Left ventricle myocardium superior (tissue), 1 donor: ENCODE results near the gene ZNF511. TPM values are rescaled to one million over a fixed set of nuclear protein-coding genes. Genes with fewer than 3 reads are reported as not detected.

Experiments used
- ATAC-seq: fragments of 200-7000 bp; cut with Tn5 transposase; one replicate; pipeline ENCODE4 v1.9.1; 2020; ENCODE audit warnings: mild to moderate bottlenecking, moderate library complexity
- DNase-seq: peaks from one replicate; pipeline ENCODE4 v3.0.0-alpha.2; 2020
- intact Hi-C: fragments of 100-400 bp; cut with micrococcal nuclease; formaldehyde crosslinking; loops from one replicate; pipeline ENCODE4 v1.11.0; 2022
- total RNA-seq: library from RNA; stranded (reverse); fragmentation: NEBNext Ultra II Directional; extraction: Animal tissue kit (Norgen Biotek cat#: 25700); gene quantifications from one replicate; pipeline ENCODE4 v1.2.1, GENCODE V29; 2021
- donor health status: DM: no; HTN: yes; CAD: no; lungs with severe emphysema.

ZNF511 gene
- total RNA-seq, 1 donor from 2014 or later = 45.1 TPM

DNA sequence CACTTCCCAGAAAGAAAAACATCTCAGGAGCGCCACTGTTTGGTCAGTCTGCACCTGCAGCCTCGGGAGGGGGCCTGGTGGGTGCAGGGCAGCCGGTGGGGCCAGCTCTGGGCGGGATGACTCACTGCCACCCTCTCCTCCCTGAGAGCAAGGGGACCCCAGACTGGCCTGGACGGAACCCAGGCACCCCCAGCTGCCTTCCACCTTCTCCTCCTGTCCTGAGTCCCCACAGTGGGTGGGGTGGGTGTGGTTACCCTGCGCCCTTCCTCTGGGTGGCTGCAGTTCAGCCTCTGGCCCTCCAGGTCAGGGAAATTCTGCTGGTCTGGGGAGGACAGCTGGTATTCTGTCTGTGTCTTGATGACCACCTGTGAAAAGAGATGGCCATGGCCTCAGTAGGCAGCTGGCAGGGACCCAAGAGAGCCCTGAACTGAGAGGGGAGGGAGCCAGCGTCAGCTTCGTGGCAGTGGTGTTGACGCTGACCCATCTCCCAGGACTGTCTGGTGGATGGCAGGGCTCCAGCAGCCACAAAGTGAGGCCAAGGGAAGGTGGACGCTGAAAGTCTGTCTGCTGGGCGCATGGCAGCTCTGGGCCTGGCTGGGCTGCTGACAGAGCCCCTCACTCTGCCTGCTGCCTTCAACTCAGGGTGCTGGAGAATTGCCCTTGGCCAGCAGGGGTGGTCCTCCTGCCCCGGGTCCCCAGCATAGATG, 19.1 kb downstream of the ZNF511 start:
- ATAC-seq (no peak), DNase-seq (no peak)
- intact Hi-C loops = no loop called here

DNA sequence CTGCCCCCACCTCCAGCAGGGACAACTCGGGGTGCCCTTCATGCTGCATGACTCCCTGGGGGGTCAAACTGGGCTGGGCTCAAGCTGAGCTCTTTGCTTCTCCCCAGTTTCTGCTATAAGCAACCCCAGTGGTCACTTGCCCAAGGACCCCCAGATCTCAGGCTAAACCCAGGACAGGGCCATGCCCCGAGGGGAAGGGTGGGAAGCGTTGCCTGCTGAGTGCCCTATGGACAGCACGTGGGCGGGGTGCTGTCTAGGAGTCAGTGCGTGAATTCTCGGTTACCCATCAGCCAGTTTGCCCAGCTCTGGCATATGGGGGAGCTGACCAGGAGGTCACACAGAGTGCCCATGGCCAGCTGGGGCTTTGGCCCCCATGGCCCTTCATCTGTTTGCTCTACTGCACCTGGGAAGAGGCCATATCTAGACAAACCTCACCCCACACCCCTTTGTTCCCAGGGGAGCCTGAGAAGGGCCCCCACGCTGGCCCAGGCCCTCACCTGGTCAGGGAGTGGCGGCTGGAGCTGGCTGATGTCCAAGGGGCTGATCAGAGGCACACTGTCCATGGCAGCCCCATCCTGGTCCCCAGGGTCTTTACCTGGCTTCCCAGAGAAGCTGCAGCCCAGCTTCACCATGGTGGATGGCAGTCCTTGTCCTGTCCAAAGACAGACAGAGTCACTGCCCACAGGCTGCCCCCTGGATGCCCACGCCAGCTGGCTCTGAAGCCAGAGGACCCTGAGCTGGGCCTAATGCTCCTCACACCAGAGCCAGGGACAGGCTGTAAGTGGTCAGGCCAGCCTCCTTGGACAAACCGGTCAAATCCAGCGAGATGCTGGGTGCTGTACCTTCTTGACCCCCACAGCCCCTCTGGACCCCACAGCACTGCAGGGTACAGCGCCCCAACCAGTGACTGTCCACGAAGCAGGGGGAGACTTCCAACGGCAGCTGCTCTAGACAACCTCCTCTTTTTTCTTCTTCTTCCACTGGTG, 19.9 kb downstream of the ZNF511 start:
- ATAC-seq (no peak), DNase-seq (no peak)
- intact Hi-C loops = no loop called here

DNA sequence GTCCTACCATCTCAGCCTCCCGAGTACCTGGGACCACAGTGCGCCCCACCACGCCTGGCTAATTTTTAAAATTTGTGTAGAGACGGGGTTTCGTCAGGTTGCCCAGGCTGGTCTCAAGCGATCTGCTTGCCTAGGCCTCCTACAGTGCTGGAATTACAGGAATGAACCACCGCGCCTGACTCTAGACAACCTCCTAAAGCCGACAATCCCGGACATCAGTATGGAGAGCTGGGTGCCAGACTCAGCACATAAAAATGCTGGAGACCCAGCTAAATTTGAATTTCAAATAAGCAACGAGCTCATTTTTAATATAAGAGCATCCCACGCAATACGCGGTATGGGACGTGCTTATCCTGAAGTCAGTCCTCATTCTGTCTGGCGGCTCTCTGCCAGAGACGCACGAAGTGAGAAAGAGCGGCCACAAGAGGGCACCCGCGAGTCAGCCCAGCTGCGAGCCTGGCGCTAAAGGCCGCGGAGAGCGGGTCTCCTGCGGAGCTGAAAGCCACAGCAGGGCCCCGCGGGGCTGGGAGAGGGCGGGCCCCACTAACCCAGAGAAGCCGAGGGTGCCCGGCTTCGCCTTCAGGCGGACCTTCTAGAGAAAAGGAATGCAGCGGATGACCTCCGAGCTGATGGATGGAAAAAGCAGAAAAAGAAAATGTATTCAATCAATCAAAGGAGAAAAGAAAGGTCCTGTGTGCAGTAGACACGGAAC, 20.9 kb downstream of the ZNF511 start:
- intact Hi-C loops = no loop called here
- ATAC-seq = peak; percentile 90

DNA sequence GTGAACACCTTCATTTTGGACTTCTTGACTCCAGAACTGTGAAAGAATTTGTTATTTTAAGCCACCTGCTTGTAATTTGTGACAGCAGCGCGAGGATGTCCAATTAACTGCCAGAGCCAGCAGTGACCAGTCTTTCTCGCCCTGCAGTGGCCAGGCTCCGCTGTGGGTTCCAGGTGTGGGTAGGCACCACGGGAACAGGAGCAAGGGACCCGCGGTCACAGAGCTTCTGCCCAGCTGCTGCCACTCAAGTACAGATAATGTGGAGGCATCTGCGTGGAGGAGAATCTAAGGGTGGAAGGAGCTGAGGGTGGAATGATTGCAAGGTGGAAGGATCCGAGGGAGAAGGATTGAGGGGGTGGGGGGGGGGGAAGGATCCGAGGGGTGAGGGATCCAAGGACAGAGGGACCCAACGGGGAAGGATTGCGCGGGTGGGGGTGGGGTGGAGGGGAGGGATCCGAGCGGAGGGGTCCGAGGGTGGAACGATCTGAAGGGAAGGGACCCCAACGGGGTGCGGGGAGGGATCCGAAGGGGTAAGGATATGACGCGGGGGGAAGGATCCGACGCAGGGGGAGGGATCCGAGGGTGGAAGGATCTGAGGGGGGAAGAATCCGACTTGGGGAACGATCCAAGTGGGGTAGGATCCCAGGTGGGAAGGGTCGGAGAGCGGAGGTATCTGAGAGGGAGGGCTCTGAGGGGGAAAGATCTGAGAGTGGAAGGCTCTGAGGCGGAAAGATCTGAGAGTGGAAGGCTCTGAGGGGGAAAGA, 24.4 kb downstream of the ZNF511 start:
- ATAC-seq = no peak
- intact Hi-C loops = no loop called here
- DNase-seq = no peak

More for the DNA sequence above, 20.9 kb downstream of the ZNF511 start:
- peak; percentile 93 for DNase-seq

DNA sequence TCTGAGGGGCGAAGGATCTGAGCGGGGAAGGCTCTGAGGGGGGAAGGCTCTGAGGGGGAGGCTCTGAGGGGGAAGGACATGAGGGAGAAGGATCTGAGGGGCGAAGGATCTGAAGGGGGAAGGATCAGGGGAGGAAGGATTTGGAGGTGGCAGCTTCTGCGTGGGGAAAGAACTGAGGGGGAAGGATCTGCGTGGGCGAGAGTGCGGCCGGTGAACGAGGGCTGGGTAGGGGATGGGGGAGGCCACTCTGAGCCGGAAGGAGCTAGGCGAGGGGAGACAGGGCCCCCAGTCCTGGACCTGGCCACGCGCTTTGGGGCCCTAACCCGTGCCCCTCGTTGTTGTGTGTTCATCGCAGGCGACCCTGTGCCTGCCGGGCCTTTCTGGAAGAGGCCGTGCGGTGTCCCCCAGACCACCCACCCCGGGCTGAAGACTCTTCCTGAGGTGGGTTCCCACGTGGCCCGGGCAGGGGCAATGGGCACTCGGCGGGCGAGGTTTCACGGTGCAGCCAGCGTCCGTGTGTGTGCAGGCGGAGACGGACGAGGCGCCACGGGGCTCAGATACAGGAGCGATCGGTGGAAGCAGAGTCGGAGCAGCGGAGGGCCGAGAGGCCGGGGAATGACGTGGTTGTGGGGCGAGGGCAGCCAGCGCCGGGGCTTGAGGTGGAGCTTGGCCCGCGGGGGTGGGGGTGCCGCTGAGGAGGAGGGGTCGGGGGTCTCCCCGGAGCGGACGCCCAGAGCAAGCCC, 26.0 kb downstream of the ZNF511 start:
- peak; percentile 19 for ATAC-seq

DNA sequence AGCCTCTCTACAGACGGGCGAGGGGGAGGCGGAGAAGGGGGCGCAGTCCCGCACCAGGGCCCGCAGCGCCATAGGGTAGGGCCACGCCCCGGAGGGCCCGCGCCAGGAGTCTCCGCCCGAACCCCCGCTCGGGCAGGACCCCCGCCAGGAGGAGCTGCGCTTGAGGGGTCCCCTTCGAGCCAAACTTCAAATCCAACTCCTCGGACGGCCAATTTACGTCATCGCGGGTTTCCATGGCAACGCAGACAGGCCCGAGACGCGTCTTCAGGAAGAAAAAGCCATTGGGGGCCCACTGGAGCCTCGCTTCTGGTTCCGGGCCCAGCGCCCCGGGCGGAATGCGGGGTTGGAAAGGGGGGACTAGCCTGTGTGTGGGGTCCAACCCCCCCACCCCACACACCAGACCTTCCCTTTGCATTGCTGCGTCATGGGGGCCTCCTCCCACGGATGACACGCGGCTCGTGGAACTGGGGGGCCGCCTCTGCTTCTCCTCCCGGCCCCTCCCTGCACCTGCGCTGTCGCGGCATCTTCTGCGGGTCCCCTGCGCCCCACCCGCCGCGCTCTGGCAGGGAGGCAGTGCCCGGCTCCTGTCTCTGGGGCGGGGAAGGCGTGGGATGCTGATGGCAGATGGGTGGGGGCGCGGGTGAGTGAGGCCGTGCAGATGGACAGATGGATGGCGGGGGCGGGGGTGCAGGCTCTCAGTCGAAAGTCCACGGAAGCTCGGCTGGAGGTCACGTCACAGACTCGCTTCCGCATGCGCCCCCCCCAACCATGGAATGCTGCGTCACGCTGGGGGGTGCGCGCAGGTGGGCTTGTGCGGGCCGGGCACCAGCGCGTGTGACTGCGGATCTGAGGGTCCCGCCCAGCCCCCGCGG, 26.8 kb downstream of the ZNF511 start:
- DNase-seq = peak; percentile 69
- intact Hi-C loops = no loop called here

More for the DNA sequence above, 26.0 kb downstream of the ZNF511 start:
- intact Hi-C loops = no loop called here
- no peak for DNase-seq

DNA sequence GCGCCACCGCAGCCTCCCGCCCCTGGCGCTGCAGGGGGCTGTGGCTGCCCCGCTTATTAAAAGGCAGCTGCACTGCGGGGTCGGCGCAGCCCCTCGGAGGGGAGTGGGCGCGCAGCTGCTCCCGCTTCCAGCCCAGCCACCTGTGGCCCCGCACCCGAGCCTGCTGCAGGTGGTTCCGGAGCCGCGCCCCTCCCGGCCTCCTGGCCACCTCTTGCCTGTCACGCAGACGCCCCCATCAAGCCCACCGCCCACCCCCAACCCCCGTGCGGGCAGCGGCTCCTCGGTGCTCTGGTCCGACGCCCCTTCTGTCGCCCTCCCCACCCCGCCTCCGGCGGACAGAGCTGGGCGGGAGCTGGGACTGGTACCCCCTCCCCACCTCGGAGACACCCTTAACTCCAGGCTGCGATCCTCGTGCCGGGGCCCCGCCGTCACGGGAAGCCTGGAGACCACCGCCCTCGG, 27.4 kb downstream of the ZNF511 start:
- intact Hi-C loops = no loop called here
- DNase-seq (no peak), ATAC-seq (no peak)

More for the DNA sequence above, 26.8 kb downstream of the ZNF511 start:
- peak; percentile 27 for ATAC-seq

DNA sequence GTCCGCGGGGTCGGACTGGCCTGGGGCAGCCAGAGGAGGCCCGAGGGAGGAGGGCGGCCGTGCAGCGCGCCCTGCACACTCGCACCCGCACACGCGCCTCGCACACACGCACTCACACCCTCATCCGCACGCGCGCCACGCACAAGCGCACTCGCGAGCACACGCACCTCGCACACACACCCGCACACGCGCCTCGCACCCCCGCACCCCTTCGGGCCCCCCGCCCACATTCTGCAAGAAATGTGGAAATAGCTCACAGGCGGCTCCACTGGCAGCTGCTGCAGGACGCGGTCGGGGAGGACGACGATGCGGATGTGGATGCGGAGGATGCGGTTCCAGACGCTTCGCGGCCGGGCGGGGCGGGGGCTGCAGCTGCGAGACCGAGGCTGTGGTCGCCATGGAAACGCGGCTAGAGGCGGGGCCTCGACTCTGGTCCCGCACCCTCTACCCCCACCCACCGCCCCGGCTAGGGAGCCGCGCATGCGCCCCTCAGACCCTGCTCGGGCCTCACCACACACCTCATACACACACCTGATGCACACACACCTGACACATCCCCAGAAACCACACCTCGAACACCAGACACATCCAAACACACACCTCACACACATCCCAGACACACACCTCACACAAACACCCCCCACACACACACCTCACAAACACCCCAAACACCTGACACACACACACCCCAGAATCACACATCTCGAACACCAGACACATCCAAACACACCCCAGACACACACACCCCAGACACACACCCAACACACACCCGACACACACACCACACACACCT, 28.1 kb downstream of the ZNF511 start, which contains the start of gene CALY:
CALY (minus strand) TSS at position 320 of the 793 bp plus-strand sequence. CDS start 7,907 bp downstream, outside the sequence.
- peak; percentile 11 for ATAC-seq
- intact Hi-C loops = no loop called here
- no peak for DNase-seq

DNA sequence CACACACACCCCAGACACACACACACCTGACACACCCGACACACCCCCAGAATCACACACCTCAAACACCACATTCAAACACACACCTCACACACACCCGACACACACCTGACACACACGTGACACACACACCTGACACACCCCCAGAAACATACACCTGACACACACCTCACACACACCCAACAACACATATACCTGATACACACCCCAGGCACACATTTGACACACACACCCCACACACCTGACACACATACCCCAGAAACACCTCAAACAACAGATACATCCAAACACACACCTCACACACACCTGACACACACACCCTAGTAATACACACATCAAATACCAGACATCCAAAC, 28.6 kb downstream of the ZNF511 start:
- intact Hi-C loops = no loop called here

DNA sequence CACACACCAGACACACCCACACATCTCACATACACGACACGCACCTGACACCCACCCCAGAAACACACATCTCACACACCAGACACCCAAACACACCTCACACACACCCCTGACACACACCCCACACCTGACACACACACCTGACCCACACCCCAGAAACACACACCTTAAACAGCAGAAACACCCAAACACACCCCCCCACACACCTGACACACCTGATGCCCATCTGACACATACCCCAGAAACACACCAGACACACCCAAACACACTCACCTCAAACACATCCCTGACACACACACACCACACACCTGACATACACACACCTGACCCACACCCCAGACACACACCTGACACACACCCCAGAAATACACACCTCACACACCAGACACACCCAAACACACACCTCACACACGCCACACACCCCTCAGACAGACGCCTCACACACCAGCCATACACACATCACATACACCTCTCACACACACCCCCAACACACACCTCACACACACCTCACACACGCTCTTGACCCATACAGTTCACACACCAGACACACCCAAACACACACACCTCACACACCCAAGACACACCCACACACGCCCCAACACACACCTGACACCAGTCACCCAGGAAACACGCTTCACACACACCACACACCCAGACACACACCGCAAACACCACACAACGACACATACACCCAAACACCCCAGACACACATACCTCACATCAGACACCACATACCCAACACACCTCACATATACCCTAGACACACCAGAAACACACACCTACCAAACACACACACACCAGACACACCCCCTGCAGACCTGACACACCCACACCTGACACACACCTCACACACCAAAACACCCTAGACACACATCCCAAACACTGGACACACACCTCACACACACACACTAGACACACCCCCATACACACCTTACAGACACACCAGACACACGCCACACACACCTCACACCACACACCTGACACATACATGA, 29.7 kb downstream of the ZNF511 start:
- ATAC-seq = no peak
- intact Hi-C loops = no loop called here
- DNase-seq = no peak

More for the DNA sequence above, 28.6 kb downstream of the ZNF511 start:
- no peak for DNase-seq
- no peak for ATAC-seq

DNA sequence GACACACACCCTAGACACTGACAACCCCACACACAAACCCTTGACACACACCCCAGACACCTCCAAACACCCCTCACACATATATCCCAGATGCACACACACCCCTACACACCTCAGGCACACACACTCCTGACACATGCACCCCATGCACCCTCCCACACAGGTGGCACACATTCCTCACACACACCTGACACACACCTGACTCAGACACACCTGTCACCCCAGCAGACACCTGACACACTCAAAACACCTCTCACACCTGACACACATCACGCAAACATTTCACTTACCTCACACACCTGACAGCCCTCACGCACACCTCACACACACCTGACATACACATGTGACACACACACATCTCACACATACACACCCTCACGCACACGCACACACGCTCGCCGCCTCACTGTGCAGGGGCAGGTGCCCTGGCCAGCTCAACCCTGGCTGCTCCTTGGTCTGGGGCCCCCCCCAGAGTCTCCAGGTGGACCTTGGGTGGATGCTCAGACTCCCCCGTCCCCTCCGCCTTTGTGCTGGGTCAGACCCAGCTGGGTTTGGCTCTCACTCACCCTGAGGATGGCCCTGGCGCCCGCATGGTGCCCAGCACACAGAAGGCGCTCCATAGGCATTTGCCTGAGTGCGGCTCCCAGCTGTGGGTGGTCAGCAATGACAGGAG, 31.1 kb downstream of the ZNF511 start:
- intact Hi-C loops = no loop called here
- ATAC-seq = no peak
- DNase-seq = no peak

DNA sequence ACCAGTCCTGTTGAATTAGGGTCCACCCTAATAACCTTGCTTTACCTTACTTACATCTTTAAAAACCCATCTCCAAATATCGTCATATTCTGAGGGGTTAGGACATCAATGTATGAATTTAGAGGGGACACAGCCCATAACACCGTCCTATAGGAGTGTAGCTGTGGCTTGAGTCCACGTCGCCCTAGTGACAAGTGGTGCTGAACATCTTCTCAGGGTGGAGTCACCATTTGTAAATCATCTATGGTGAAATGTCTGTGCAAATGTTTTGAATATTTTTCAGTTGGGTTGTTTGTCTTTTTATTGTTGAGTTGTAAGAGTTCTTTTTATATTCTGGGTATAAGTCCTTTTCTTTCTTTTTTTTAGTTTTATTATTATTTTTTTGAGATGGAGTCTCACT, 33.3 kb downstream of the ZNF511 start:
- no peak for ATAC-seq
- intact Hi-C loops = no loop called here

DNA sequence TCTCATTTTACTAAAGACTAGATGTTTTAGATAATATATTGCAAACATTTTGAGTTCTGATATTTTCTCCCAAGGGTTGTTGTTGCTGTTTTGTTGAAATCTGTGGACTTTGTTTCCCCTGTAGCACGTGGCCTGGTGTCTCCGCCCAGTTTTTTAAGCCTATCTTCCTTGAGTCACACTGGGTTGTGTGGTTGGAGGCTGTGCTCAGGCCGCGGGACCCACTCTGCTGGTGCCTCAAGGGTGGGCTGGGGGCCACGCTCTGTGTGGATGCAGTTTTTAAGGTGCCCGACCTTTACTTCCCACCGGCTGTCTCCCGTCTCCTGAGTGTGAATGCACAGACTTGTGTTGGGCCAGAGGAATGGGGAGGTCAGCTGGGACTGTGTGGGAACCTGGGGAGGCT, 34.2 kb downstream of the ZNF511 start:
- intact Hi-C loops = no loop called here
- ATAC-seq (no peak), DNase-seq (no peak)

More for the DNA sequence above, 33.3 kb downstream of the ZNF511 start:
- no peak for DNase-seq

DNA sequence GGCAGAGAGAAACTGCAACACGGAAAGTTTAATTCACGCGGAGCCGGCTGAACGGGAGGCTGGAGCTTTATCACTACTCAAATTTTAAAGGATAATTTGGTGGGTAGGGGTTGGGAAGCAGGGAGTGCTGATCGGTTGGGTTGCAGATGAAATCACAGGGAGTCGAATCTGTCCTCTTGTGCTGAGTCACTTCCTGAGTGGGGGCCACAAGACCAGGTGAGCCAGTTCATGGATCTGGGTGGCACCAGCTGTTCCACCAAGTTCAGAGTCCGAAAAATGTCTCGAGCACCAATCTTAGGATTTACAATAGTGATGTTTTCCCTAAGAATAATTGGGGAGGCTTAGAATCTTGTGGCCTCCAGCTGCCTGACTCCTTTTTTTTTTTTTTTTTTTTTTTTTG, 34.8 kb downstream of the ZNF511 start:
- DNase-seq (no peak), ATAC-seq (no peak)
- intact Hi-C loops = no loop called here

DNA sequence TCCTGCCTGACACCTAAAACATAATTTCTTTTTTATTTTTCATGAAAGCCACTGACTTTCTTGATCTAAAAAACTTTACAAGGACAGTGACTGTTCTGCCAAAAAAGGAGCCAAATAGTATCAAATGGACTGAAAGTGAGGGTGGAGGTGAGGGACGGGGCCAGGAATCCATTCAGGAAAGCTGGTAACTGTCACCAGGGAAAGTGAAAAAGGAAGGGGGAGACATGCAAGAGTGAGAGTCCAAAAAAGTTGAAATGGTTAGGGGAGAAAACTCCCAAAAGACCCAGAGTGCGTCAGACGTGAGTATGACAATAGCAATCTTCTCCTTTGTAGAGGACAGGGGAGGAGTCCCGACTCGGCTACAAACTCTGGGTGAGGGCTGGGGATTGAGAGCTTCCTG, 35.5 kb downstream of the ZNF511 start:
- ATAC-seq = no peak
- DNase-seq = no peak
- intact Hi-C loops = no loop called here
